Tongue (tissue), 2 donors: Measurements from ENCODE around the gene UBASH3A. TPM values are rescaled to one million over a fixed set of nuclear protein-coding genes. Genes with fewer than 3 reads are reported as not detected.
"Not testable (repeated sequence)": the region's sequence is repeated elsewhere in the genome, so short reads cannot be mapped to it uniquely, and the experiment has no call there.

Source experiments
- DNase-seq: peaks from one replicate; pipeline ENCODE4 v3.0.0-alpha.2; 2015
- total RNA-seq: library from RNA; depleted of rRNA; stranded (reverse); fragments of >200 nt; gene quantifications from one replicate; pipeline ENCODE4 v1.2.3, GENCODE V29; 2014

UBASH3A gene
- total RNA-seq, 1 donor from 2014 or later, result 0.41 TPM

DNA sequence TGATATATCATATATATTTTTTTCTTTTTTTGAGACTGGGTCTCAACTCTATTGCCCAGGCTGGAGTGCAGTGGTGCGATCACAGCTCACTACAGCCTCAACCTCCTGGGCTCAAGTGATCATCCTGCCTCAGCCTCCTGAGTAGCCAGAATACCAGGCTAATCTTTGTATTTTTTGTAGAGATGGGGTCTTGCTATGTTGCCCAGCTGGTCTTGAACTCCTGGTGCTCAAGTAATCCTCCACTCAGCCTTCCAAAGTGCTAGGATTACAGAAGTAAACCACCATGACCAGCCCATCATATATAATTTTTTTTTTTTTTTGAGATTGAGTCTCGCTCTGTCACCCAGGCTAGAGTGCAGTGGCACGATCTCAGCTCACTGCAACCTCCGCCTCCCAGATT is 66.0 kb downstream of the UBASH3A start:
- not testable (repeated sequence) for DNase-seq

DNA sequence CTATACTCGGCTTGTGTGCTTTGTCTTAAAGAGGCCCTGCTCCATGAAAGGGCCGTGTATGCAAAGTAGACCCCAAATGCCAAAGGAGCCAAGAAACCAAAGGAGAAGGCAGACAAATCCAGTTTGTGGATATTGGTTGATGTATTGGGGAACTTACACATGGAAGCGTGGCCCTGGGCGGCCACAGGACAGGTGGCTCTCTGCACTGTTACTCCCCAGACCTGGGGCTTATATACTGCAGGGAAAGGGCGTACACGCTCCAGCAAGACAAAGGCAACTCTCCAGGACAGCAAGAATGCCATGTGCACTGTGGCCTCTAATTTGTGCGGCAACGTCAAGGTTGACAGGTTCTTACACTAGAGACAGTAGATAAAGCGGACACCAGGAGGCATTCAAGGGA is 67.5 kb downstream of the UBASH3A start:
- no peak for DNase-seq

DNA sequence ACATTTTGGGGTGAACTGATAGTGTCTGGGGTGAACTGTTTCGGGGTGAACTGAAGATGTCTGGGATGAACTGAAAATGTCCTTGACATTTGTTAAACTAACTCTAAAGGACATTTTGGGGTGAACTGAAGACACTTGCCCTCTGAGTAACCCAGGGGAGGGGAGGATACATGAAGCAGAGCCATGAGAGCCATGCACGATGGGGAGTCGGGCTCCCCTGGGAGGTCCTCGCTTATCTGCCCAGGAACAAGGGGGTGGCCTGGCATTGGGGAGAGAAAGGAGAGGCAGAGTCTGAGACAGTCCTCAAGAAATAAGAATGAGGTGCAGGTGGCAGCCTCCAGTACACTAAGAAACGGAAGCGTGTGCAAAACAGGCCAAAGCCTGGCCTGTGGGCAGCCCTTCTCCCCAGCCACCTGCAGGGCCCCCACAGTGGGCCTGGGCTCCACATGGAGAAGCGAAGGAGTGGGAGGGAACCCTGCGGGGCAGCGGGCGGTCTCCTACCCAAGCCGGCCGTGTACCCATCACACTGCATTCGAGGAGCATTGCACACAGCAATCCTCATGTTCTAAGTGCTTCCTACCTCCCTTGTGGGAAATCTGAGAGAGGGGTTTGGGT is 68.1 kb downstream of the UBASH3A start:
- DNase-seq, result no peak

DNA sequence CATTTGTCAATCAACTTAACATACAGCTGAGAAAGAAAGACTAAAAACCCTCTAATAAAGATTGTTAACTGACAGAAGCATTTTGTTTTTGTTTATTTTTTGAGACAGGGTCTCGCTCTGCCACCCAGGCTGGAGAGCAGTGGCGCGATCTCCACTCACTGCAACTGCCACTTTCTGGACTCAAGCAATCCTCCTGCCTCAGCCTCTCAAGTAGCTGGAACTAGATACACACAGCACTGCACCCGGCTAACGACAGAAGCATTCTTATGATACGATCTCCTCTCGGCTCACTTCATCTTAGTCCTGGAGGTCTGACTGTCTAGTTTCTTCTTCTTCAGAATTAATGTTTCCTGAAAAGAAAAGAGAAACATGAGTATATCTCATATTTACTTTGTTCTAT is 68.8 kb downstream of the UBASH3A start:
- DNase-seq, result no peak

DNA sequence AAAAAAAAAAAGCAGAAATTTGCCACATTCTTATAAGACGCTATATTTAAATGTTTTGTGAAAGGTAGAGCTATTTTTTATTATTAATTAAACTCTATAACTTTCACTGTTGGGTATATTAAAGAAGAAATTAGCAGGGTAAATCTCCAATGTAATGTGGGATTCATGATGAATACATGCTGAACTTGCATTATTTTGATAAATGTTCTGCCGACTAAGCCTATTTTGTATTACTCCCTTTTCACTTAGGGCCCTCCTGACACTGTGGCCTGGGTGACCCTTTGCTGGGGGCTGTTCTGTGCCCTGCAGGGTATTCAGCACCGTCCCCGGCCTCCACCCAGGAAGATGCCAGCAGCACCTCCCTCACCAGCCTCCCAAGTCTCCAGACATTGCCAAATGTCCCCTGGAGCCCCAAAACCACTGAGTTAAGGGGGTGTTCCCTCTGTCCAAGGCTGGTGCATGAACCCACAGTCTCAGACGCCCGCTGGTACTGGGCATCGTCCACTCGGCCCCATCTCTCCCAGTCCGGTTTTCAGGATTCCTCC is 69.9 kb downstream of the UBASH3A start:
- DNase-seq, result no peak

DNA sequence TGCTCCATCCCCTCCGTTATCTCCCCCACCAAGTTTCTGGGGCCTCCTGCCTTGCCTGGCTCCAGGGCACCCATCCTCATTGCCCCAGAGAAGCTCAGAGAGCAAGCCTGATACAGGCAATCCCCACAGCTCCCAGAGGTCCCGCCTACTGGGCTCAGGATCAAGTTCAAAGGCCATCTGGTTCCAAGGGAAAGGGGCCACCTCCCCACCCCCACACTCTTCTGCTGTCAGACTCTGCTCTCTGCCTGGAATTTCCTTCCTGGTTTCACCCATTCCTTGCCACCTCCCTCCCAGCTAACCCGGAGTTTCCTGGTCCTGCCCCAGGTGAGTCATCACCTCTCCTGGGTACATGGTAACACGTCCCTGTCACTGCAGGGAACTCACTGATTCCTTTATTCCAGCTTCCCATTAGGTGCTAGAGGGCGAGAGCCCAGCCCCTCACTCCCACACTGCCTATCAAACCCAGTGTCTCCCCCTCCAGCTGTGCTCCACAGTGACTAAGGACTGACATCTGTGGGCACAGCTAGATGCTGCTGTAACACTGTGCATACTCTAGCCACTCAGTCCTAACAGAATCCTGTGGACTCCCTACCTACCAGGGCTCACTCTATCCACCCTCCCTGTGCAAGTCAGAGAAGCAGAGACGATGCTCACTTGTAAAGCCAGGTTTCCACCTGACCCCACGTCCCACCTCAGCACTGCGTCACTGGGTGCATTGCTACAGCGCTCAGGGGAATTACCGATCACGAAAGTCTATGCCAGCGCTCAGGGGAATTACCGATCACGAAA is 70.5 kb downstream of the UBASH3A start:
- DNase-seq, result no peak

DNA sequence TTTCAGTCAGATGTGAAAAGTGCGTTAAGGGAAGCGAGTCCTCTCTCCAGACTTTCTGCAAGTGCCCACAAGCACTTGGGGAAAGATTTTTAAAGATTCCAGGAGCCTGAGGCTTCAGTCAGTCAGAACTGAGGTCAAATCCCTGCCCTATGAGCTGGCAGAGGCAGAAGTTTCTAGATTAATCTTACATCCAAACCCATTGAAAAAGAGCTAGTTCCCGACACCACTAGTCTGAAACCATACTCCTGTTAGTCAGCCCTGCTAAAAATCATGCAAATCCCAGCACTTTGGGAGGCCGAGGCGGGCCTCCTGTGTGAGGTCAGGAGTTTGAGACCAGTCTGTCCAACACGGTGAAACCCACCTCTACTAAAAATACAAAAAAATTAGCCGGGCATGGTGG is 71.3 kb downstream of the UBASH3A start:
- DNase-seq, result no peak

DNA sequence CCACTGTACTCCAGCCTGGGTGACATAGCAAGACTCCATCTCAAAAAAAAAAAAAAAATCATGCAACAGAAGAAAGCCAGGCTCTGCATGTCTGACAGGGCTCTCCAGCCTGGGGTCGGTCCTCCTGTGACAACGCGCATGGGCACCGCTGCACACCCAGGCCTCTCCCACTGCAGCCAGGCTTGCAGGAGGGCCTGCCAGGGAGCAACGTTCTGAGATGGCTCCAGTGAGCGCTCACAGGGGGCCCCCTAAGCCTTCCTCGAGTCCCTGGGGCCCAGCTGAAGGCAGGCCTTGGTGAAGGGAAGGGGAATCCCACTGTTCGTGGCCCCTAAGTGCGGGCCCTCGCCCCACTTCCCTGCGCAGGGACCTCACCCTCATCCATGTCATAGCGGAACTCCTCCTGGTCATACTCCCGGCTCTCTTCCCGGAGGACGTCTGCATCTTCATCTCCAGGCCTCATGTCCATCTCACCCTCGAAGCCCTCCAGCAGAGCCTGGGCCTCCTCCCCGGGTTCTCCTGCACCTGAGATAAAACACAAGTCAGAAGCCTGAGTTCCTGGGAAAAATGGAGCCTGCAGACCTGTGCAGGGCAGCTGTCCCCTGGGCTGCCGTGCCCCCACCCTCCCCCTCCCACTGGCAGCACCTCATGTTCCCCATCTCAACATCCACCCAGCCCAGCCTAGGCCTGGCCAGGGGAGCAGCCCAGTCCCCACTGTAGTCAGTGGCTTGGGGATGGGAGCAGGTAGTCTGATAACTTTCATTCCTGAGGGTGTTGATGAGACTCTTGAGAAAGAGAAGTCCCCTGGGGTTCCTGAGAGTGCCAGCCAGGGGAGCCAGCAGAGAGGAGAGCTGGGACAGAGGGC is 72.1 kb downstream of the UBASH3A start:
- DNase-seq, result no peak

DNA sequence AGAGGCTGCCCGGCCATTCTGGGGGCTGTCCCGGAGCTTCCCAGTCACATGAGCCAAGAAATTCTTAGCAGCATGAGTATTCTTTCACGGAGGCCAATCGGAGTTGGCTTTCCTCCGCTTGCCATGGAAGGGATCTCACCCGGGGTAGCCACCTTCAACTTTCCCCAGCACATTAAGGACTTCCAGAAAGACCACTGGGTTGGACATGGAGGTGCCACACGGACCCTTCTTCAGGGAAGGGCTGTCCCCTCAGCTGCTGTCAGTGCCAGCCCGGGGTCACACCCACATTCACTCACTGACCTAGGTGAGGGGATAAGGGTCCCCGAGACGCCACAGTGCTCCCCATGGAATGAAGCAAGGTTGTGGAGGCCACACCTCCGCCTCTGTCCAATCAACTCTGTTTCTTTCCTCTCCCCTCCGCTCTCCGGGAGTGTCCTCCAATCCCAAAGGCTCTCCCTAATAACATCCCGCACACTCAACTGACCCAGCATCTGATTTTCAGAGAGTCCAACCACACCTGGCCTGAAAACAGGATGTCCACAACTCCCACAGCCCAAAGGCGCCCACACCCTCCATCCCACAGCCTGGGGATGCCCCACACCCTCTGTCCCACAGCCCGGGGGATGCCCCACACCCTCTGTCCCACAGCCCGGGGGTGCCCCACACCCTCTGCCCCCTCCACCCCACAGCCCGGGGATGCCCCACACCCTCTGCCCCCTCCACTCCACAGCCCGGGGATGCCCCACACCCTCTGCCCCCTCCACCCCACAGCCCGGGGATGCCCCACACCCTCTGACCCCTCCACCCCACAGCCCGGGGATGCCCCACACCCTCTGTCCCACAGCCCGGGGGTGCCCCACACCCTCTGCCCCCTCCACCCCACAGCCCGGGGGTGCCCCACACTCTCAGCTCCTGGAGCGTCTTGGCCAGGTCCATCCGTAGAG is 73.0 kb downstream of the UBASH3A start:
- DNase-seq, result no peak

DNA sequence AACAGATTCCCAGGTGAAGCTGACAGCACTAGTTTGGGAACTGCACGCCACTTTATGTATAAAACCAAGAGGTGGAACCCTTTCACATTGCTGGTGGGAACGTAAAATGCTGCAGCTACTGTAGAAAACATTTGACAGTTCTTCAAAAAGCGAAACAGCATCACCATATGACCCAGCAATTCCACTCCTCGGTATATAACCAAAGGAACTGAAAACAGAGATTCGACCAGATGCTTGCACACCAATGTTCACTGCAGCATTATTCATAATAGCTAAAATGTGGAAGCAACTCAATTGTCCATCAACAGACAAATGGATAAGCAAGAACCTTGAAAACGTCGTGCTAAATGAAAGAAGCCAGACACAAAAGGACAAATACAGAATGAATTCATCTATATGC is 74.8 kb downstream of the UBASH3A start:
- DNase-seq, result no peak

DNA sequence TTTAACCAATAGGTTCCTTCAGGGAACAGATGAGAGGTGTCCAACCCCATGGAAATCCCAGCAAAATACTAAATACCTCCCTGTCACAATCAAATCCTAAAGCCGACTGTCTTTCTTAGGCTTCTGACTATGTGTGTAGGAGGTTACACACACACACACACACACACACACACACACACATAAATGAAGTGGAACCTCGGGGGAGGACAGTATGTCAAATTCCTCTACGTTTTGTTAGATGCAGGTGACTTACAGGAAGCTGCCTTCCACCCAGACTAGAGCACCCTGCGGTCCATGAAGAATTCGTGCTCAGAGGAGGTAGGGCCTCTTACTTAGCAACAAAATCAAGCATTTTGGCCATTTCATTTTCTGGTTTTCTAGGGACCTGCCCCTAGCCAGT is 75.9 kb downstream of the UBASH3A start:
- DNase-seq, result no peak

DNA sequence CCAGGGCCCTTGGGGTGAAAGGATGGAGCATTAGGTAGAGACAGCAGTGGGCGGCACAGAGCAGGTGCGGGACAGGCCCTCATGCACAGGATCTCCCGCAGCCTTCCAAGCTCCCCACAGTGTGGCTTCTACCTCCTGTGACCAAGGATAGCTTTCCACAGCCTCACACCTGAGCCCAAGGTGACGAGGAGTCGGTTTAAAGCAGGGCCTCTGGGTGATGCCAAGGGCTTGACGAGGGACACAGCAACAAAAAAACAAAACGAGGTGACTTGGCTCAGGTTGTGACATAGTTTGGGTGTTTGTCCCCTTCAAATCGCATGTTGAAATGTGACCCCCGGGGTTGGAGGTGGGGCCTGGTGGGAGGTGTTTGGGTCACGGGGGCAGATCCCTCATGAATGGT is 77.0 kb downstream of the UBASH3A start:
- no peak for DNase-seq

DNA sequence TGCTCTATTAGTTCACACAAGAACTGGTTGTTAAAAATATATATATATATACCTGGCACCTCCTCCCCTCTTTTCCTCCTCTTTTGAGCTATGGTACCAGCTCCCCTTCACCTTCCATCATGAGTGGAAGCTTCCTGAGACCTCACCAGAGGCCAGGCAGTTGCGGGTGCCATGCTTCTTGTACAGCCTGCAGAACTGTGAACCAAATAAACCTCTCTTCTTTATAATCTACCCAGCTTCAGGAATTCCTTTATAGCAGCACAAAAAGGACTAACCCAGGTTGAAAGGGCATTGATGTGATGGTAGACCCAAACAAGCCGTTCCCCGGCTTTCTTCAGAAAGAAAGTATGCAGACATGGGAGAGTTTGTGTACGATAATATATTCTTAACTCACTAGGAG is 77.5 kb downstream of the UBASH3A start:
- DNase-seq, result no peak

DNA sequence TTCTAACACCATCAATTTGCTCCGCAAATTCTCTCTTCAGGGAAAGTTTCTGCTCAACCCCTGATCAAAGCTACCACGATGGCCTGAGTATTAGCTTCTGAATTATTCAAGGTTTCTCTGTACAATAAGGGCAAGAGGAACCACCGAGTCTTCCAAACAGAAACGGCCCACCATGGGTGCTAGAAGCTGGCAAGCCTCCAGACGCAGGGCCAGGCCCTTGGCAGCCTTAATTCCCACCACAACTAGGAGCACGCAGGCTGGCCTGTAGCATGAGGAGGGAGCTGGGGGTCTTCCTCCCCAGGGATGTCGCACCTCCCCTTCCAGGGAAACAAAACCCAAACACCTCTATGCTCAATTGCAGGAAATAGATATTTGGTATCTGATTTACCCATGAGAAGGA is 81.3 kb downstream of the UBASH3A start:
- DNase-seq, result no peak

DNA sequence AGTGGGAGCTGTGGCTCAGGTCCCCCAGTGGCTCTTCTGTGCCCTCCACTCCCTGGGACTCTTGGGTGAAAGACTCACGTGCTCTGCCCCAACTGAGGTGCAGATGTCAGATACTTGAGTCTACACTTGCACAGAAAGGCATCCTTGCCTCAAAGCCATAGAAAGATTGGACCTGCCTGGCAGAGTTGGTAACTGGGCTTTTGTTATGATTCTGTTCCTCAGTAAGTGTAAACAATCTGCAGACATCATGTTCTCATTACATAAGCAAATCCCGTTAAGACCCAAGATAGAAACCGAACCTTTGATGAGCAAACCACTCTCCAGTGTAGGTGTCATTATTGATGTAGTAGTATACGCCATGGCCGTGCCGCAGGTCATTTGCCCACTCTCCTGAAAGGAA is 82.4 kb downstream of the UBASH3A start:
- no peak for DNase-seq

DNA sequence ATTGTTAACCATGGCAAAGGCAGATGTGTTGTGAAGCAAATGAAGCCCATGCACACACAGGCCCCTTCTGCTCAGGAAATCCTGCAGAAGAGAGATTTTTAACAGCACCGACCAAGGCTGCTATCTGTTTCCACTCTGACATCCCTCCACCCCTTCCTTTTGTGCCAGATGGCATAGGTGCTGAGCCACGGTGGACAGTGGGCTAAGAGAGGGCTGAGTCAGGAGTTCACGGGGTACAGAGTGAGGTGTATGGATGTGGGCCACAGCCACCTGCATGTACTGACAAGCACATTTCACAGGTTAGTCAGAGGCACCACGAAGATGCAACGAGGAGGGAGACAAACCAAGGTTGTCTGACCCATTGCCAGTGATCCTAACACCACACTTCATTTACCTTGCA is 82.8 kb downstream of the UBASH3A start:
- no peak for DNase-seq

DNA sequence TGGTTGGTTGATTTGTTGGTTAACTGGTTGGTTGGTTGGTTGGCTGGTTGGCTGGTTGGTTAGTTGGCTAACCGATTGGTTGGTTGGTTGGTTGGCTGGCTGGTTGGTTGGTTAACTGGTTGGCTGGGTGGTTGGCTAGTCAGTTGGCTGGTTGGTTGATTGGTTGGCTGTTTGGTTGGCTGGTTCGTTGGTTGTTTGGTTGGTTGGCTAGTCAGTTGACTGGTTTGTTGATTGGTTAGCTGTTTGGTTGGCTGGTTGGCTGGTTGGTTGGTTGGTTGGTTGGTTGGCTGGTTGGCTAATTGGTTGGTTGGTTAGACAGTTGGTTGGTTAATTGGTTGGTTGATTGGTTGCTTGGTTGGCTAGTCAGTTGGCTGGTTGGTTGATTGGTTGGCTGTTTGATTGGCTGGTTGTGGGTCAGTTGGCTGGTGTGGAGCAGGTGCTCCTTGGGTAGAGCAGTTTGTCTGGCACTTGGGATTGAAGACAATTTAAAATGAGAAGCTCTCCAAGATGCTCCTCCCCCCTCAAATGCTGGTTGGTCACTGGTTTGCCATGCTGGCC is 85.4 kb downstream of the UBASH3A start:
- DNase-seq, result no peak

DNA sequence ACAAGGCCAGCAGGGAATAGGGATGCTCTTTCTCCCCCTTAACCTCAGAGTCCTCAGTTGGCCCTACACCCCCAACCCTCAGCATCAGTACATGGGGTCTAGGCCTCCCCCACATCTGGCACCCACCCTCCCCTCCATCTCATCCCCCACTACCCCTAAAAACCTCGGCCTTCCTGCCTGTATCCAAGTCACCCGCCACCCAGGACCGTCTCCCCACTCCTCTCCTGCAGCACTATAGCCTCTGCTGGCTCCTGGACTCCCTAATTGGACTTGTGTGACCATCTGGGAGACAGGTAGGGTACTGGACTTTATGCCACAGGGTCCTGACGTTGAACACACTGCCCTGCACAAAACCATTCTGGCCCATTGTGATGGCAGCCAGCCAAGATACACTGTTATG is 86.3 kb downstream of the UBASH3A start:
- no peak for DNase-seq

DNA sequence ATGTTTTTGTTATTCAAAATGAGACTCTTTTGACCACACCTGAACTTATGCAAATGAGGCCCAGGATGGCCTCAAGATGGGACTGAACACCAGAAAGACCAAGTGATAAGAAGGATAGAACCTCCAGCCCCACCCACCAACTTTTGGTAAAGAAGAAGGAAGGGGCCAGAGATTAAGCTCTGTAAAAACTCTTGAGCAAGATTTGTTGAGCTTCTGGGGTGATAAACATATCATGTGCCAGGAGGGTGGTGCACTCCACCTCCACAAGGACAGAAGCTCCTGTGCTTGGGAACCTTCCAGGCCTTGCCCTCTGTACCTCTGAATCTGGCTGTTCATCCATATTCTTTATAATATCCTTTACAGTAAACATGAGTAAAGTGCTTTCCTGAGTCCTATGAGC is 87.0 kb downstream of the UBASH3A start:
- no peak for DNase-seq

DNA sequence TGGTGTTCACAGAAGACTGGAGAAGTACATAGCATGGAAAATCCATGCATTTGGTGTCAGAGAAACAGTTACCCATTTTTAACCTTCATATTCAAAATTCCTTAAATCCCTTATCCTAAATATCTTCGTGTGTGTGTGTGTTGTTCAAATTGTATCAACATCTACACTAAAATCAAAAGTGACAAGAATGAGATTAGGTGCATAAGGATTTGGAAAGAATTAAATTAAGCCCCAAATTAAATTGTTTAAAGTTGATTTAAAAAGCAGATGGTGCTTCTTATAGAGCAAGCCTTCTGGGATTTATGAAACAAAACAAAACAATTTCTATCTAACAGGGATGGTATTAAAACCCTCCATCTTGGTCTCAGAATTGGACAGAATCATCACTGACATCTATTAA is 87.6 kb downstream of the UBASH3A start:
- no peak for DNase-seq

DNA sequence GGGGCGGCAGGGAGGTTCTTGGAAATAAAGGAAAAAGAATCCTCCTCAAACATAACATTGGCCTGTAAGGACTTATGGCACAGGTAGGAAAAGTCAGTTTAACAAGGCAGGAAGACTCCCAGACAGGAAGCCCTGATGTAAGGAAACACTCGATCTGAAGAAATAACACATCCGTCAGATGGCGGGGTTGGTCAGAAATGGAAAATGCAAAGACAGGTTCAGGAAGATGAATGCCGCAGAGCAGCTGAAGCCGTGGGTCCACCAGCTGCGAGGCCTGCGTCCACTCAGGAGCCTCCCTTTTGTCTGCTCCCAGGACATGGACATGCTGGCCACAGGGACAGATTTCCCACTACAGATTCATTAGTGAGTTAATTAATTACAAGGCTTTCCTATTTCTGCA is 88.5 kb downstream of the UBASH3A start:
- no peak for DNase-seq
